Measurements from ENCODE around the gene TMEM123.
"Not testable (repeated sequence)": the region's sequence is repeated elsewhere in the genome, so short reads cannot be mapped to it uniquely, and the experiment has no call there.

- TF ChIP-seq ZFP3 (CRISPR knock-in tag; IDR thresholded peaks at IDR 0.05); ESRRG (CRISPR knock-in tag; IDR thresholded peaks at IDR 0.05); ZNF70 (CRISPR knock-in tag; IDR thresholded peaks at IDR 0.05); ZFP30 (CRISPR knock-in tag; IDR thresholded peaks at IDR 0.05); GLIS3 (CRISPR knock-in tag; IDR thresholded peaks at IDR 0.05); ZC3H10 (CRISPR knock-in tag; IDR thresholded peaks at IDR 0.05); ISL1 (CRISPR knock-in tag; IDR thresholded peaks at IDR 0.05); ARNTL (CRISPR knock-in tag; IDR thresholded peaks at IDR 0.05; ENCODE audit: borderline replicate concordance, low read depth); ZNF565 (CRISPR knock-in tag; conservative IDR thresholded peaks at IDR 0.05; ENCODE audit: low read depth): not testable (repeated sequence)
- TF ChIP-seq, protein P1, sequence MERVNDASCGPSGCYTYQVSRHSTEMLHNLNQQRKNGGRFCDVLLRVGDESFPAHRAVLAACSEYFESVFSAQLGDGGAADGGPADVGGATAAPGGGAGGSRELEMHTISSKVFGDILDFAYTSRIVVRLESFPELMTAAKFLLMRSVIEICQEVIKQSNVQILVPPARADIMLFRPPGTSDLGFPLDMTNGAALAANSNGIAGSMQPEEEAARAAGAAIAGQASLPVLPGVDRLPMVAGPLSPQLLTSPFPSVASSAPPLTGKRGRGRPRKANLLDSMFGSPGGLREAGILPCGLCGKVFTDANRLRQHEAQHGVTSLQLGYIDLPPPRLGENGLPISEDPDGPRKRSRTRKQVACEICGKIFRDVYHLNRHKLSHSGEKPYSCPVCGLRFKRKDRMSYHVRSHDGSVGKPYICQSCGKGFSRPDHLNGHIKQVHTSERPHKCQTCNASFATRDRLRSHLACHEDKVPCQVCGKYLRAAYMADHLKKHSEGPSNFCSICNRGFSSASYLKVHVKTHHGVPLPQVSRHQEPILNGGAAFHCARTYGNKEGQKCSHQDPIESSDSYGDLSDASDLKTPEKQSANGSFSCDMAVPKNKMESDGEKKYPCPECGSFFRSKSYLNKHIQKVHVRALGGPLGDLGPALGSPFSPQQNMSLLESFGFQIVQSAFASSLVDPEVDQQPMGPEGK (CRISPR knock-in tag; IDR thresholded peaks at IDR 0.05; ENCODE audit: borderline replicate concordance), result not testable (repeated sequence)
- TF ChIP-seq, protein P2, sequence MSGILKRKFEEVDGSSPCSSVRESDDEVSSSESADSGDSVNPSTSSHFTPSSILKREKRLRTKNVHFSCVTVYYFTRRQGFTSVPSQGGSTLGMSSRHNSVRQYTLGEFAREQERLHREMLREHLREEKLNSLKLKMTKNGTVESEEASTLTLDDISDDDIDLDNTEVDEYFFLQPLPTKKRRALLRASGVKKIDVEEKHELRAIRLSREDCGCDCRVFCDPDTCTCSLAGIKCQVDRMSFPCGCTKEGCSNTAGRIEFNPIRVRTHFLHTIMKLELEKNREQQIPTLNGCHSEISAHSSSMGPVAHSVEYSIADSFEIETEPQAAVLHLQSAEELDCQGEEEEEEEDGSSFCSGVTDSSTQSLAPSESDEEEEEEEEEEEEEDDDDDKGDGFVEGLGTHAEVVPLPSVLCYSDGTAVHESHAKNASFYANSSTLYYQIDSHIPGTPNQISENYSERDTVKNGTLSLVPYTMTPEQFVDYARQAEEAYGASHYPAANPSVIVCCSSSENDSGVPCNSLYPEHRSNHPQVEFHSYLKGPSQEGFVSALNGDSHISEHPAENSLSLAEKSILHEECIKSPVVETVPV (CRISPR knock-in tag; IDR thresholded peaks at IDR 0.05), result not testable (repeated sequence)
- TF ChIP-seq, protein P3, sequence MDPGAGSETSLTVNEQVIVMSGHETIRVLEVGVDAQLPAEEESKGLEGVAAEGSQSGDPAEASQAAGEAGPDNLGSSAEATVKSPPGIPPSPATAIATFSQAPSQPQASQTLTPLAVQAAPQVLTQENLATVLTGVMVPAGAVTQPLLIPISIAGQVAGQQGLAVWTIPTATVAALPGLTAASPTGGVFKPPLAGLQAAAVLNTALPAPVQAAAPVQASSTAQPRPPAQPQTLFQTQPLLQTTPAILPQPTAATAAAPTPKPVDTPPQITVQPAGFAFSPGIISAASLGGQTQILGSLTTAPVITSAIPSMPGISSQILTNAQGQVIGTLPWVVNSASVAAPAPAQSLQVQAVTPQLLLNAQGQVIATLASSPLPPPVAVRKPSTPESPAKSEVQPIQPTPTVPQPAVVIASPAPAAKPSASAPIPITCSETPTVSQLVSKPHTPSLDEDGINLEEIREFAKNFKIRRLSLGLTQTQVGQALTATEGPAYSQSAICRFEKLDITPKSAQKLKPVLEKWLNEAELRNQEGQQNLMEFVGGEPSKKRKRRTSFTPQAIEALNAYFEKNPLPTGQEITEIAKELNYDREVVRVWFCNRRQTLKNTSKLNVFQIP (CRISPR knock-in tag; IDR thresholded peaks at IDR 0.05; ENCODE audit: borderline replicate concordance, low read depth), result not testable (repeated sequence)
These were observed 8.4 kb downstream of the TMEM123 start for GRCh38 chr11:102444142-102444541.
